Measurements from ENCODE around the gene PAK5.

DNA sequence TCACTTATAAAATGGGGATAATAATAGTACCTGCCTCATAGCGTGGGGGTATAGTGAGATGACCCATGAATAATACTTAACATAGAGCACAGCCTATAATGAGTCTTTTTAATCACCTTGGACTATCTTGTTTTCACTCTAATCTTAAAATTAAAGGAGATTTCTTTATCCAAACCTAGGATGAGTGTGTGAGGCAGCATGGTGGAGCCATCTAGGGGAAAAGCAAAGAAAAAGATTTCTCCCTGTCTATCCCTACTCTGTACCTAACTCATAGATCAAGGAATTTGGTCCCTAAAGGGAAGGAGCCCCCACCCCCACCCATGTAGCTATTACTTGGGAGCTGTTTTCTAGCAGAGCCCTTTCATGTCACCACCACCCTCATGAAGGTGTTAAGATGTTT lies 45.2 kb upstream of the PAK5 start:
- TF ChIP-seq, protein P1, sequence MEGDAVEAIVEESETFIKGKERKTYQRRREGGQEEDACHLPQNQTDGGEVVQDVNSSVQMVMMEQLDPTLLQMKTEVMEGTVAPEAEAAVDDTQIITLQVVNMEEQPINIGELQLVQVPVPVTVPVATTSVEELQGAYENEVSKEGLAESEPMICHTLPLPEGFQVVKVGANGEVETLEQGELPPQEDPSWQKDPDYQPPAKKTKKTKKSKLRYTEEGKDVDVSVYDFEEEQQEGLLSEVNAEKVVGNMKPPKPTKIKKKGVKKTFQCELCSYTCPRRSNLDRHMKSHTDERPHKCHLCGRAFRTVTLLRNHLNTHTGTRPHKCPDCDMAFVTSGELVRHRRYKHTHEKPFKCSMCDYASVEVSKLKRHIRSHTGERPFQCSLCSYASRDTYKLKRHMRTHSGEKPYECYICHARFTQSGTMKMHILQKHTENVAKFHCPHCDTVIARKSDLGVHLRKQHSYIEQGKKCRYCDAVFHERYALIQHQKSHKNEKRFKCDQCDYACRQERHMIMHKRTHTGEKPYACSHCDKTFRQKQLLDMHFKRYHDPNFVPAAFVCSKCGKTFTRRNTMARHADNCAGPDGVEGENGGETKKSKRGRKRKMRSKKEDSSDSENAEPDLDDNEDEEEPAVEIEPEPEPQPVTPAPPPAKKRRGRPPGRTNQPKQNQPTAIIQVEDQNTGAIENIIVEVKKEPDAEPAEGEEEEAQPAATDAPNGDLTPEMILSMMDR (IDR thresholded peaks at IDR 0.05) = no peak
- TF ChIP-seq EP300 (IDR thresholded peaks at IDR 0.05) = no peak
